Raji (cell line): ENCODE data around the gene FAM81A.

Source experiments
- POLR2A ChIP-seq: IDR thresholded peaks from 2 replicates; pipeline ENCODE4 v1.6.1; 2011; ENCODE audit warnings: low read depth, low read length, control low read depth; ENCODE audit not compliant: insufficient read depth

The FAM81A gene

DNA sequence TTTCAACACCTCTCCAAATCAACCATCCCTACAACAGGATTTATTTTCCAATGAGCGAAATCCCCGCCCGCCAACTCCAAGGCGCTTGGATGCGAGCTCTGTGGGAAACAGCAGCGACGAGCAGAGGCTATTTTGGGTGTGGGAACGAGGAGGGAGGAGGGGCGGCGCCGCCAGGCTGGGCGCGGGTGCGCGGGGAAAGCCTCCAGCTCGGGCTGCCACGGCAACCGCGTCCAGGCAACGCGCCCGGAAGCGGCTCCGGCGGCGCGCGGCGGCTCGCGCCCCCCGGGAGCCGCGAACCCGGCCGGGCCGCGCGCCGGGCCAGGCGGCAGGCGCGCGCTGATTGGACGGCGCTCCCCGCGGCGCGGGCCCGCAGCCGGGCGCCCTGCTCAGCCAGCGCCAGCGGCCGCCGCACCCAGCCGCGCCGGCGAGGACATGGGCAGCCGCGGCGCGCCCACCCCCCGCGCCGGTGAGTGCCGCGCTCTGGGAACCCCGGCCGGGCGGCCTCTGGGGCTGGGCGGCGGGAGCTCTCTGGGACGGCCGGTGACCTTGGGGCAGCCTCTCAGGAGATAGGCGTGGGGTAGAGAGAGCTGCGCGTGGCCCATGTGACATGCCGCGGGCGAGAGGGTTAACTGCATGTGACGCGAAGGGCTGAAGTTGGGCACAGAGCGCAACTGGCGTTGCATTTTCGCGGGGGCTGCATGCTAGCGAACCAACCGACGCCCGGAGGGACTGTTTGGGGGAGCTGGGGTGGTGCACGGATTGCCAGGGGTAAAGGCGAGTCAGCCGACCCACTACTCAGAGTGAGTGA lies at the start of gene FAM81A:
TSS of gene FAM81A (plus strand) at position 370 of the 808 bp plus-strand sequence. CDS start 20,441 bp downstream, outside the sequence.
- TF ChIP-seq POLR2A = peak; percentile 50

DNA sequence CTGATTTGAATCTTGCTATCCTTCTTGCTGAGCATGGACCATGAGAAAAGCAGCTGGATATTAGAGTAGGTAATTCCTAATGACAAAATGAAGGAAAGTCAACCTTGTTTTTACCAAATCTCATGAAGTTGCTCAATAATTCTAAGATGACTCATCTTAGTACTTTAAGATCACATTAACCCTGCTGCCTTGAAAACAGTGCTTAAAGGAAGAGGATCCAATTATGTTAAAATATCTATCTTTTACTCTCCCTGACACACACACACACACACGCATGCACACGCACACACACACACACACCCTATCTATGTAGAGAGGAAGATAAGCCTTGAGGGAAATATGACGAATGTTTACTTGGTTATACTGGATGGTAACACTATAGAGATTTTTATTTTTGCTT lies 49.3 kb upstream of the FAM81A start:
- no peak for TF ChIP-seq POLR2A

DNA sequence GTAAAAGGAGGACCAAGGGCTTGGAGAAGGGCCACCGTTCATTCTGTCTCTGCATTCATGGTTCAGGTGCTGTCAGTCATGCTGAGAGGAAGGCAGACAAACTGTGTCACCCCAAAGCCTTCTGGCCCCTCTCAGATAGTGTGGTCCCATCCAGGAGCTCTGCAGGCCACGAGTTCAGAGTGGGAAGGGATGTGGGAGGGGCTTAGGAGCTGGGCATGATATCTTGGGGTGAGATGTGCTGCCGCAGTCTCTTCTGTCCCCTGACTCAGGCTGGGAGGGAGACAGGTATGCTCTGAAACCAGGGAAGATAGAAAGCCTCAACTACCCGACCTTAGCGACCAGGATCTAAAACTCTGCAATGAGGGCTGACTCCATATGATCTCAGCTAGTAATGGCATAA lies 45.7 kb upstream of the FAM81A start:
- no peak for TF ChIP-seq POLR2A

DNA sequence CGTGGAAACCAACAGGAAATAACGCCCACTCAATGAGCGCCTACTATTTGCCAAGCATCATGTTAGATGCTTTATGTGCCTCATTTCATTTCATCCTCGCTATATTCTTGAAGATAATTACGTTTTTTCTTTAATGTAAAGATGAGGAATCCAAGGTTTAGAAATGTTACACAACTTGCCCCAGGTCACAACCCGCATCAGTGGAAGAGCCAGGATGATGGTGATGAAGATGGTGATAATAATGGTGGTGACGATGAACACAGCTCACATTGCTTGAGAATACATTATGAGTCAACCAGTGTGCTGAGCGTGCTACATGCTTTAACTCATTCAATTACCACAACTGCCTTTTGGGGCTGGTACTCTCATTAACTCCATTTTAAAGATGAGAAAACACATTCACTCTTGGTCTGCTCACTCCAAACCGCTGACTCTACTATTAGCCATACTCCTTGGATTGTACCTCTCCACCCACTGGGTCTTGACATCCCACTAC lies 43.8 kb upstream of the FAM81A start:
- no peak for TF ChIP-seq POLR2A

DNA sequence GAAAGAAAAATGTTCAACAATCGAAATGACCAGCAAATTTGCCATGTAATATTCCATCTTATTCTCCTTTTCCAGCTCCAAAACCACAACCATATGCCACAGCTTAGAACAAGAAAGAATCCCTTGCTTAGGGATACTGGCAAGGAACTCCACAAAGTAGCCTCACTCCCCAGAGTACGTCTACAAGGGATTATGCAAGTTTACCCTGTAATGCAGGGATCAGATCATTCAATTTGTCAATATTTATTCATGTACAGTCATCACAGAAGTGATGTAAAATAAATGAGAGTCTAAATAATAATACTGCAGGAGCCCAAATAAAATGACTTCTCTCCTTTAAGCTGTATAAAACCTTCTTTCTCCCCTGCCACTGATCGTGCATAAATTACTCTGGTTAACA lies 41.8 kb upstream of the FAM81A start:
- TF ChIP-seq POLR2A = no peak

- TF ChIP-seq POLR2A = no peak
These were observed 41.3 kb upstream of the FAM81A start for GRCh38 chr15:59396679-59397078.

GRCh38 chr15:59398220-59398619 lies 39.8 kb upstream of the FAM81A start:
- TF ChIP-seq POLR2A = no peak

DNA sequence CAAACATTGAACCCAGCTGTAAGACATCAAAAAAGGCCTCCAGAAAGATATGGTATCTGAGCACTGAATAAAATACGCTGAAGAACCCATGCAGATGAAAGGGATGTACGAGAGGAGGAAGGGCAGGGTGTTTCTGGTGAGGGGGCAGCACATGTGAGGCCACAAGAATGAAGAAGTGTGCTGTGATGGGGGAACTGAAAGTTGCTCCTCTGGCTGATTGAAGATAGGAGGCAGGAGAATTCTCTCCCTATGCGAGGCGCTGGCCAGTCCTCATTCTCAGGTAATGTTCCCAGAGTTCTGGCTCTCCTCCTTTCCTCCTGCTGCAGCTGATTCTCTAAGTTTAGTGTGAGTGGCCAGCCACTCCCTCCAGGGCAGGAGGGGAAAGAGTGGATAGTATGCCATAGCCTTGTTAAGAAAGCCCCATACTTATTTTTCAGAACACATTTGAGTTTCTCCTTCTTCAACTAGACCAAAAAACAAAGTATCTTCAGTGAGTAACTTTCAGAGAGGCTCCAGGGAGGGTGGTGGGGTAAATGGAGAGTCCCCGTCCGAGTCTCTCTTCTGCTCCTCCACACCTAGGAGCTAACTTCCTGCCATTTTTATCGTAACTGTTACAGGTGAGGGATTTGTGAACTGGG lies 38.4 kb upstream of the FAM81A start:
- TF ChIP-seq POLR2A = peak; percentile 51; the same call in 1 of the 2 replicates

DNA sequence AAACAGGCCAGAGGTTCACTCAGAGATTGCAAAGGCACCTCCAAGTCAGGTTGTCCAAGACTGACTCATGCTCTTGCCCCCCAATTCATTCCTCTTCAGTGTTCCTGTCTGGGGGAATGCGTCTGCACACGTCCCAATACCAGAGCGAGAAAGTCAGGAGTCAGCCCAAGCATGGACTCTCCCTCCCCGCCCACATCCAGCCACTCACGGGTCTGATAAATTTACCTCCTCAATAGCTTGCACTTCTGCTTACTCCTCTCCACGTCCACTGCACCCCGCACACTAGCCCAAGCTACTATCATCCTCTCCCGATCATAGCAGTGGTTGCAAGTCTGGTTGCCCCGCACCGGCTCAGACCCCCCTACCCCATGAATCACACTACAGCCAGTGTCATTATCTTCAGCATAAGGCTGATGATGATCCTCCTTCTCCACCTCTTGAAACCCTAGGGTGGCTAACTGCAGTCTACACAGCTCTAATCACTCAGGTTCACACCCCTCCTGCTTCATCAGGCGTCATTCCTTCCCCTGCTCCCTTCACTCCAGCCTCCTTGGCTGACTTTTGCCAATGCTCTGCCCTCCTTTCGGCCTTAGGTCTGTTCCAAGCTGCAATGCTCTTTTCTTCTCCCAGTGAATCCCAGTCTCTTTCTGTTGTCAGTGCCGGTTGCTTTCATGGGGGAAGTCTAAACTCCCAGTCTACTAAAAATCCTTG lies 37.7 kb upstream of the FAM81A start:
- TF ChIP-seq POLR2A = 0 out of 2 replicates have a peak, but pooled peaks have one; percentile 29

DNA sequence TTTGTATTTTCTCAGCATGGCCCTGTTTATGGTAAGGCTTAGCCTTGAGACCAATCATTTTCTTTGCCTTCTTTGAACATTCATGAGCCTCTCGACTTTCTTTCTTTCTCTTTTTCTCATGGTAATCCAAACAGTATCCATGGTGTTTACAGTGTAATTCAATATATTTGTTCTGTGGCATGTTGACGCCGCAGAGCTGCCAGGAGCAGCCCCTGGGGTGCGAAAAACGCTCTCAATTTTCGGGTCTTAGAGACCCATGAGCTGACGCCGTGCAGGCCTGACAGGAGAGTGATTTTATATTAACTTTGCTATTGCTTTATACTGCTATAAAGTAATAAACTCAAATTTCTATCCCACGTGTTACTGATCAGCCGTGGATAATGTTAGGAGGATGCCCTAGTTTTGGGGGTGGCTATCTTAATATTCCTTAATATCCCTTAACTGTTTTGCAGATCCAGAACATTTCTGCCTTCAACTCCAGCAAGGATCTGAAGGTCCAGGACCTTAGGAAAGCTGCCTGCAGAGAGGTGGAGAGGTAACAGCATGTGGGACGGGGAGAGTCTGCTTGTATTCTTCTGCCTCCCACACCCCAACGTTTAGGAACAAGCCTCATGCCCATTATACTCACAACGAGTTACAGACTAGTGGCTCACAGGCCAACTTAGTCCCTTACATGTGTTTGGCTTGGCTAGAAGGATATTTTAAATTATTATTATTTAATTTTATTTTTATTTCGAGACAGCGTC lies 36.0 kb upstream of the FAM81A start:
- TF ChIP-seq POLR2A = no peak

- TF ChIP-seq POLR2A = no peak
These were observed 32.9 kb upstream of the FAM81A start for GRCh38 chr15:59405079-59405478.

DNA sequence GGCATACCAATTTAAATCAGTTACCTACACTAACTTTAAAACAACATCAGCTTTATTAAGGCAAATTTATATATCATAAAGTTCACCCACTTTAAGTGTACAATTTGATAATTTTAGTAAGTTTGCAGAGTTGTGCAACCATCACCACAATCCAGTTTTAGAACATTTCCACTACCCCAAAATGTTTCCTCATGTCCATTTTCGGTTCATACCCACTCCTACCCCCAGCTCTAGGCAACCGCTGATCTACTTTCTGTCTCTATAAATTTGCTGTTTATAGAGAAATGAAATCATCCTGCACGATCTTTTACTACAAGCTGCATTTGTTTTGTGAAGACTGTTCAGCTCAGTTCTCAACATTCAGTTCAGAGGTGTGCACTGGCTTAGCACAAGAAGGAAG lies 31.5 kb upstream of the FAM81A start:
- TF ChIP-seq POLR2A = no peak; the same call in 1 of the 2 replicates

GRCh38 chr15:59407946-59408345 lies 30.0 kb upstream of the FAM81A start:
- TF ChIP-seq POLR2A = no peak

DNA sequence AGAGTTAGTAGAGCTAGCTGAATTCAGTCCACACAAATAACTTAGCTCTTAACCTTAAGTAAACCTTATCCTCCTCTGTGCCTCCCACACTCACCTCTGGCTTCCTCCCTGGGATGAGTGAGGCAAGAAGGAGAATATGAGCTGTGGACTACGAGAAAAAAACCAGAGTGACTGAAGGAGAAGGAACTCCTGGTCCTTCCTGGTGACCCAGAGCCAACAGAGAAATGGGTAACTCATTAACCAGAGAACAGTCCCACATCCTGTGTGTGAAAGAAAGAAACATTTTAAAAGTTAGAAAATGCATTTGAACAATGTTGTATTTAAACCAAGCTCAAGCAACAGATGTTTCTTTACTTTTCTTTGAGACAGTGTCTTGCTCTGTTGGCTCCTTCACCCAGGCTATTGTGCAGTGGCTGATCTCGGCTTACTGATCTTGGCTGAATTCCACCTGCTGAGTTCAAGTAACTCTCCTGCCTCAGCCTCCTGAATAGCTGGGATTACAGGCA lies 27.5 kb upstream of the FAM81A start:
- no peak for TF ChIP-seq POLR2A

DNA sequence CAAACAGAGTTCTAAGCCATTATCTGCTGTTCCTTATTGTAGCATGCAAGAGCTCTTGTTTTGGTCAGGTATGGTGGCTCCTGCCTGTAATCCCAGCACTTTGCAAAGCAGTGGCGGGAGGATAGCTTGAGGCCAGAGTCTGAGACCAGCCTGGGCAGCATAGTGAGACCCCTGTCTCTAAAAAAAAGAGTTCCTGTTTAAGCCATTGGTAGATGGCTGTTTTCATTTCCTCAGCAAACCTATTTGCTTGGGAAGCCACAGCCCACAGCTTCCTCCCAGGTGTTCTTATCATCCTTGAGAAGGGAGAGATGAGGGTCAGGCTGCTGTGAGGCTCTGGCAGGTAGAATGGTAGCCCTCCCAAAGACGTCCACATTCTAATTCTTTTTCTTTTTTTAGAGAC lies 24.4 kb upstream of the FAM81A start:
- TF ChIP-seq POLR2A = no peak
